NCI-H1930 (cell line): ENCODE results near the gene TNFAIP8L1.

Source experiments
- DNase-seq, 2 experiments: peaks; one replicate each; lab custom pipeline; 2025; lab: John Stamatoyannopoulos, UW

Gene TNFAIP8L1

GRCh38 chr19:4609878-4610511 is 29.3 kb upstream of the TNFAIP8L1 start:
- no peak for DNase-seq

- DNase-seq, result no peak
Measured at GRCh38 chr19:4613254-4613751, 26.0 kb upstream of the TNFAIP8L1 start.

- DNase-seq, result no peak
Measured at GRCh38 chr19:4618019-4618418, 21.3 kb upstream of the TNFAIP8L1 start.

DNA sequence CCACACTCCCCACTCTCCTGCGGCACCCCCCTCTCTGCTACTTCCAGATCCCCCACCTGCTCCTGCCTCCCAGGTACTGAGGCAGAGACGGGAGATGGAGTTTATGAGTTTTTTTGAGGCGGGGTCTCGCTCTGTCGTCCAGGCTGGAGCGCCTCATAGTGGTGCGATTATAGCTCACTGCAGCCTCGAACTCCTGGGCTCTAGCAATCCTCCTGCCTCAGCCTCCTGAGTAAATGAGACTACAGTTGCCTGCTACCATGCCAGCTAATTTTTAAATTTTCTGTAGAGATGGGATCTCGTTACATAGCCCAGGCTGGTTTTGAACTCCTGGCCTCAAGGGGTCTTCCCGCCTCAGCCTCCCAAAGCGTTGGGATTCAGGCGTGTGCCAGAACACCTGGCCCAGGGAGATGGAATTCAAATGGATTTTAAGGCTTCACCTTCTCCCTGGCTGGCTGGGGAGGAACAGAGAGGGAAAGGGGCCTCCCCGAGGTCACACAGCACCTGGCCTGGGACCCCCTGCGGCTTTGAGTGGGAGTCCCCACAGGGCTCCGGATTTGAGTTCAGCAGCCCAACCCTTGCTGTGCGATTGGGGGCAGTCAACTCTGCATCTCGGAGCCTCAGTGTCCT is 19.5 kb upstream of the TNFAIP8L1 start:
- no peak for DNase-seq

- no peak for DNase-seq
Measured at GRCh38 chr19:4620675-4621074, 18.6 kb upstream of the TNFAIP8L1 start.

- DNase-seq, result no peak
Measured at GRCh38 chr19:4622695-4623421, 16.5 kb upstream of the TNFAIP8L1 start.

DNA sequence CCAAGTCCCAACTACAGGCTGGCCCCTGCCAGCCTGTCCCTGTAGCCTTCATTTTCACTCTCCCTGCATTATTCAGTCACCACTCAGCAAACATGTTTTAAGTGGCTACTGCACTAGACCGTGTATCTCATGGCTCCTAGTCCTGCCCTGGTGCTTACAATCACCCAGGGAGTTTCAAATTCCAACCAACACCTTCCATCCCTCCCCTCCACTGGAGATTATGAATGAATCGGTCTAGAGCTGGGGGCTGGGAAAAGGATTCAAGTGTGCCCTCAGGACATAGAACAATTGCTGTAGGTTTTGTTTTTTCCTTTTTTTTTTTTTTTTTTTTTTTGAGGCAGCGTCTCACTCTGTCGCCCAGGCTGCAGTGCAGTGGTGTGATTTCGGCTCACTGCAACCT is 15.0 kb upstream of the TNFAIP8L1 start:
- no peak for DNase-seq

DNA sequence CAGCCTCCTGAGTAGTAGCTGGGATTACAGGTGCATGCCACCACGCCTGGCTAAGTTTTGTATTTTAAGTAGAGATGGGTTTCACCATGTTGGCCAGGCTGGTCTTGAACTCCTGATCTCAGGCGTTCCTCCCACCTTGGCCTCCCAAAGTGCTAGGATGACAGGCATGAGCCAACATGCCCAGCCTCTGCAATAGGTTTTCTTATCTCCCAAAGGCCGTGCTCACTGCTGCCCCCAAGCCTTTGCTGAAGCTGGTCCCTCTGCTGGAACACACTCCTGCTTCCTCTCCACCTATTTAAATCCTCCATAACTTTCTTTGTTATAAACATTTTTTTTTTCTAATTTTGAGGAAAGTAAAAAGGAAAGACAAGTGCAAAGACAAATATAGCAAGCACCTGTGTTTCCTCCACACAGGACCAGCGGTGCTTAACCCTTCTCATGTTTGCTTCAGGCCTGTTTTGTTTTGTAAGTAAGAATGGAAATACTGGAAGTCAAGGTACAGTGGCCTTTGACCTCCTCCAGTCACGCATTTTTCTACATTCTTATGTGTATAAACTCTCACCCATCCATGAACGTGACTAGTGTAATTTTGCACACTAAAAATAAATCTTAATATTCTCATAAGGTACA is 14.5 kb upstream of the TNFAIP8L1 start:
- no peak for DNase-seq

- peak in 1 of 2 experiments; percentile 21 for DNase-seq
Measured at GRCh38 chr19:4633140-4633967, 6.0 kb upstream of the TNFAIP8L1 start.

DNA sequence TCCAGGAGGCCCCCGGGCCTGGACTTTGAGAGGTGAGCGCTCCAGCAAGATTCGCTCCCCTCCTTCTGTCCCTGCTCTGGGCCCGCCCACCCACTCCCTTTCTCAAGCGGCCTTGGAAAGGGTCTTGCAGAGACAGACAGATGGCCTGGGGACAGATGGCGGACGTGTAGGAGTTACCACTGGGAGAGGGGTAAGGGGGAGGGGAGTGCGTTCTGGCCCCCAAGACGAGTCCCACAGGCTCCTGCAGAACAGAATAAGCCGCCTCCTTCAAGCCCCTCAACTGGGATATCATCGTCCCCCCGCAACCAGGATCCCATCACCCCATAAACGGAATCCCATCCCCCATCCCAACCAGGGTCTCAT is 3.6 kb upstream of the TNFAIP8L1 start:
- DNase-seq, result no peak

DNA sequence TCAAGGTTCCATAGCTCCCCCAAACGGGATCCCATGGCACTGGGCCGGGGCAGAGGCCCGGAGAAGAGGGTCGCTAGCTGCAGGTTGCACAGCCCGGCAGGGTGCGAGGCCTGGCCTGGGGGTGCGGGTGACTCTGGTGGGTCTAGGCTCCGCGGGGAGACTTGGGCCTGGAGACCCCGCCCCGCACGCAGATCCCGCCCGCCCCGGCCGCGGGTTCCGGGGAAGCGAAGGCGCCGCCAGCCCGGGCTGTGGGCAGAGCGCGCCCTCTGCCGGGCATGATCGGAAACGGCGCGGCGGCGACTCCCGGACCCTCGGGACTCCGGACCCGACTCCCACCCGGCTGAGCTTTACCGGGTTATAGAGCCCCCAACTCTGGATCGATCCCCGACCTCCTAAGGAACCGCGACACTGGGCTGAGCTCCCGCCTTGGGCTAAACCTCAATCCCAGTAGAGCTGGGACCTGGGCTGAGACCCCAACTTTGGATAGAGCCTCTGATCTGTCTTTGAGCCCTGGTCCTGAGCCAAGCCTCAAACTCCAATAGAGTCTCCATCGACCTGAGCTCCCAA is 3.1 kb upstream of the TNFAIP8L1 start:
- DNase-seq, result peak in 1 of 2 experiments; percentile 41

- DNase-seq, result no peak
Measured at GRCh38 chr19:4636761-4637160, 2.6 kb upstream of the TNFAIP8L1 start.

DNA sequence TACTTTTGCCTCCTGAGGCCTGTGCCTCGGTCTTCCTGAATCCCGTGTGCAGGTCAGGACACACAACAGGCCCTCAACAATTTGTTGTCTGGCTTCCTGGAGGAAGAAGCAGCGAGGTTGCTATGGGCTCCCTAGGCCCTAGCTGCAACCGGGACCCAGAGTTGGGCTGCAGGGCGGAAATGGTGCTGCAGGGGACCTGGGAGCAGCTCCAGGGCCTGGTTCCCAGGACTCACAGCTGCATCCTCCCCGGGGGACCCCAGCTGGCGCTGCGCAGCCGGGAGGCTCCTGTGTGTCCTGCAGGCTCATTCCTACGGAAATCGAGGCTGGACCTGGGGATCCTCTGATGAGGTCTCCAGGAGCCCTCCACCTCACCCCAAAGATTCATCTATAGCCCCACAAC is 999 bp upstream of the TNFAIP8L1 start:
- no peak for DNase-seq

GRCh38 chr19:4639531-4640246 is 373 bp downstream of the TNFAIP8L1 start:
- no peak for DNase-seq

DNA sequence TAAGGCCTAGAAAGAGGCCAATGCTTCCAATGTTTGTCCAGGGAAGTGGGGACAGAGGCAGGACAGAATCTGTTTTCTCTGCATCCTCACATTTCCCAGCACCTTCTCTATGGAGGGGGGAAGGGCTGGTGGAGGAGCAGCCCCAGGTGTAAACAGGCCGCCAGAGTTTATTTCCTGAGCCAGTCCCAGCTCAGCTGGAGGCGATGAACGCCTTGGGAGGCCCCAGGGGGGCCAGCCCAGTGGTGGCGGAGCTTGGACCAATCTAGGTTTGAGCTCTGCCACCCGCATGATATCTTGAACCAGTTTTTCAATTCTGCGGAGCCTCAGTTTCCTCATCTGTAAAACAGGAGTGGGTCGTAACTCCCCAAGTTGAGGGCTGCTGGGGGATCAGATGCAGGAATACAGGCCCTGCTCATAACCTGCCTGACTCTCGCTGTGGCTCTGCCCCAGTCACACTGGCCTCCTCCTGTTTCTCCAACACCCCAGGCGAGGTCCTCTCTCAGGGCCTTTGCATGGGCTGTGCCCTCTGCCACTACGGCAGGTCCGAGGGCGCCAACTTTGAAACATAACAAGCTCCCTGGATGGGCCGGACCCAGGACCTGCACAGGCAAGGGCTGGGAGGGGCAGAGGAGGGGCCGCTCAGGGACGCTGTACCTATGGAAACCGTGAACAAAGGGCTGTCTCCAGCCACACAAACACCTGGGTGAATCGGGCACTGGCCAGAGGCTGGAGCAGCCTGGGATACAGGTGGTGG is 1.1 kb downstream of the TNFAIP8L1 start:
- no peak for DNase-seq

GRCh38 chr19:4641132-4641531 is 1.8 kb downstream of the TNFAIP8L1 start:
- DNase-seq, result no peak

DNA sequence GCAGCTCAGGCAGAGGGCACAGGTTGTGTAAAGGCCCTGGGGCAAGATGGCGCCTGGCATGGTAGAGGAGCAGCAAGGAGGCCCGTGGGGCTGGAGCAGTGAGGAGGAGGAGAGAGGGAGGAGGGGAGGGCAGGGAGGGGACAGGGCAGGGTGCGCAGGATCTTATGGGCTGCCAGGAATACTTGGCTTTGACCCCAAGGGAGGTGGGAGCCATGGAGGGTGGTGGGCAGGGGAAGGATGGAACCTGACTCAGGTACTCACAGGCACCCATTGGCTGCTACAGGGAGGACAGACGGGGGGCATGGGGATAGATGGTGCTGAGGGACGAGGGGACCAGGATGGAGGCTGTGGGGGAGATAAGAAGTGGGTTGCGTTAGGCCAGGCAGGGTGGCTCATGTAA is 3.3 kb downstream of the TNFAIP8L1 start:
- no peak for DNase-seq

GRCh38 chr19:4645718-4646117 is 6.4 kb downstream of the TNFAIP8L1 start:
- no peak for DNase-seq

DNA sequence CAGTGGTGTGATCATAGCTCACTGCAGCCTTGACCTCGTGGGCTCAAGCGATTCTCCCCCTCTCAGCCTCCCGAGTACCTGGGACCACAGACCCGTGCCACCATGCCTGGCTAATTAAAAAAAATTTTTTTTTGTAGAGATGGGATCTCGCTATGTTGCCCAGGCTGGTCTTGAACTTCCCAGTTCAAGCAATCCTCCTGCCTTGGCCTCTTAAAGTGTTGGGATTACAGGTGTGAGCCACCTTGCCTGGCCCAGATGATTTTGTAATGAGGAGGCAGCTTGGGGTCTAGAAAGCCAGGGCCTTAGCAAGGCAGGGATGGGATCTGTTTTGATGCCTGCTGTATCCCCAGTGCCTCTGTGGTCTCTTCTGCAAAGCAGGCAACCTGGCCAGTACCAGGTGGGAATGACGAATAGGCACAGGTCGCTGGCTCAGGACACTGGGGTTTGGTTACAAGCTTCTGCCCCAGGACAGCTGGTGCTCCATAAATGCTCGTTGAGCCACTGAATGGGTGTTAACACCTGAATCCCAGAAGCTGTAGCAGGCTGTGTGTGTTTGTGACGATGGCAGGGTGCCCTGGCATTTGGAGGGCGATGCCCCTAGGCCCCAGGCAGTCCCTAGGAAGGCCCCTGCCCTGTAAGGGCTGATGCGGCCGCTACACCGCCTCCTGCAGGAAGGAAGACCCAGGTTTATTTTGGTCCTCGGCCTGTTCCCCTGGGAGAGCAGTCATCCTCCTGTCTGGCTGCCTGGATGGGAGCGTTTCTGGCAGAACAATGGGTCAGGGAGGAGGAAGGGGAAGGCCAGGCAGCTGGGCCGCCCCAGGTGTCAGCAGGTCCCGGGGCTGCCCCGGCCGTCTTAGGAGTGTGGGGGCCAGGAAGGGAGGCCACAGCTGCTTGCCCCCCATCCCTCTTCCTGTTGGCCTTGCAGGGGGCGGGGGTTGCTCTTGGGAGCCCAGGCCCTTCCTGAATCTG is 8.6 kb downstream of the TNFAIP8L1 start:
- no peak for DNase-seq
